KBM-7 (cell line): ENCODE measurements around the gene MRAS.
"Not testable (repeated sequence)": the region's sequence is repeated elsewhere in the genome, so short reads cannot be mapped to it uniquely, and the experiment has no call there.

Source experiments
- DNase-seq: peaks from one replicate; pipeline ENCODE4 v3.0.0-alpha.2; 2015
- in situ Hi-C: fragments of 300-500 bp; cut with MboI; formaldehyde crosslinking; loops from 2 replicates; pipeline ENCODE4 v1.14.3; 2020; ENCODE audit warnings: low sequenced_read_pairs, low pct_unique_long_range_greater_than_20kb, mixed read lengths

MRAS gene

GRCh38 chr3:138363322-138363721 is 14.9 kb downstream of the MRAS start:
- in situ Hi-C loops = no loop called here

GRCh38 chr3:138364356-138365252 is 16.2 kb downstream of the MRAS start:
- no peak for DNase-seq
- in situ Hi-C loops = no loop called here

More at GRCh38 chr3:138363322-138363721, 14.9 kb downstream of the MRAS start:
- DNase-seq = no peak

GRCh38 chr3:138365253-138365555 is 16.8 kb downstream of the MRAS start:
- in situ Hi-C loops = no loop called here

GRCh38 chr3:138366006-138366759 is 17.8 kb downstream of the MRAS start:
- DNase-seq = no peak
- in situ Hi-C loops = no loop called here

More at GRCh38 chr3:138365253-138365555, 16.8 kb downstream of the MRAS start:
- no peak for DNase-seq

GRCh38 chr3:138367326-138367850 is 19.0 kb downstream of the MRAS start:
- in situ Hi-C loops = no loop called here
- no peak for DNase-seq

- in situ Hi-C loops = no loop called here
- DNase-seq = no peak
Measured at GRCh38 chr3:138367911-138368310, 19.5 kb downstream of the MRAS start.

GRCh38 chr3:138369151-138369900 is 20.9 kb downstream of the MRAS start:
- DNase-seq = no peak
- in situ Hi-C loops = no loop called here

- in situ Hi-C loops = no loop called here
Measured at GRCh38 chr3:138370321-138370720, 21.9 kb downstream of the MRAS start.

GRCh38 chr3:138371070-138371965 is 22.9 kb downstream of the MRAS start:
- no peak for DNase-seq
- in situ Hi-C loops = no loop called here

More at GRCh38 chr3:138370321-138370720, 21.9 kb downstream of the MRAS start:
- DNase-seq = no peak

GRCh38 chr3:138373087-138373735 is 24.8 kb downstream of the MRAS start:
- no peak for DNase-seq
- in situ Hi-C loops = no loop called here

GRCh38 chr3:138373736-138374094 is 25.3 kb downstream of the MRAS start:
- DNase-seq = no peak
- in situ Hi-C loops = no loop called here

- DNase-seq = no peak
- in situ Hi-C loops = no loop called here
Measured at GRCh38 chr3:138374573-138375134, 26.3 kb downstream of the MRAS start.

GRCh38 chr3:138375447-138375846 is 27.1 kb downstream of the MRAS start:
- in situ Hi-C loops = no loop called here
- no peak for DNase-seq

GRCh38 chr3:138376663-138377062 is 28.3 kb downstream of the MRAS start:
- no peak for DNase-seq
- in situ Hi-C loops = no loop called here

GRCh38 chr3:138377212-138377611 is 28.8 kb downstream of the MRAS start:
- in situ Hi-C loops, DNase-seq: not testable (repeated sequence)

GRCh38 chr3:138377804-138378203 is 29.4 kb downstream of the MRAS start:
- in situ Hi-C loops = no loop called here
- DNase-seq = no peak

GRCh38 chr3:138378331-138378730 is 30.0 kb downstream of the MRAS start:
- DNase-seq = no peak
- in situ Hi-C loops = no loop called here

- DNase-seq = no peak
- in situ Hi-C loops = no loop called here
Measured at GRCh38 chr3:138378990-138379389, 30.6 kb downstream of the MRAS start.
